GM12875 (cell line): ENCODE results near the gene EYA2.

Experiments used
- H3K4me3 ChIP-seq: one replicate; pipeline ENCODE4 v1.5.1; 2011; ENCODE audit warnings: low read depth, low read length, control low read depth
- TF ChIP-seq, protein P1 (sequence below): IDR thresholded peaks from 2 replicates; pipeline ENCODE4 v1.5.1; 2011; ENCODE audit warnings: low read depth, mild to moderate bottlenecking, control low read depth, inconsistent platforms, low read length, moderate library complexity, borderline replicate concordance; ENCODE audit not compliant: insufficient read depth

EYA2 gene

GRCh38 chr20:46978951-46979491 is 84.4 kb downstream of the EYA2 start:
- H3K4me3 ChIP-seq, result no peak overlapping the region
- TF ChIP-seq, protein P1, sequence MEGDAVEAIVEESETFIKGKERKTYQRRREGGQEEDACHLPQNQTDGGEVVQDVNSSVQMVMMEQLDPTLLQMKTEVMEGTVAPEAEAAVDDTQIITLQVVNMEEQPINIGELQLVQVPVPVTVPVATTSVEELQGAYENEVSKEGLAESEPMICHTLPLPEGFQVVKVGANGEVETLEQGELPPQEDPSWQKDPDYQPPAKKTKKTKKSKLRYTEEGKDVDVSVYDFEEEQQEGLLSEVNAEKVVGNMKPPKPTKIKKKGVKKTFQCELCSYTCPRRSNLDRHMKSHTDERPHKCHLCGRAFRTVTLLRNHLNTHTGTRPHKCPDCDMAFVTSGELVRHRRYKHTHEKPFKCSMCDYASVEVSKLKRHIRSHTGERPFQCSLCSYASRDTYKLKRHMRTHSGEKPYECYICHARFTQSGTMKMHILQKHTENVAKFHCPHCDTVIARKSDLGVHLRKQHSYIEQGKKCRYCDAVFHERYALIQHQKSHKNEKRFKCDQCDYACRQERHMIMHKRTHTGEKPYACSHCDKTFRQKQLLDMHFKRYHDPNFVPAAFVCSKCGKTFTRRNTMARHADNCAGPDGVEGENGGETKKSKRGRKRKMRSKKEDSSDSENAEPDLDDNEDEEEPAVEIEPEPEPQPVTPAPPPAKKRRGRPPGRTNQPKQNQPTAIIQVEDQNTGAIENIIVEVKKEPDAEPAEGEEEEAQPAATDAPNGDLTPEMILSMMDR, result no peak

DNA sequence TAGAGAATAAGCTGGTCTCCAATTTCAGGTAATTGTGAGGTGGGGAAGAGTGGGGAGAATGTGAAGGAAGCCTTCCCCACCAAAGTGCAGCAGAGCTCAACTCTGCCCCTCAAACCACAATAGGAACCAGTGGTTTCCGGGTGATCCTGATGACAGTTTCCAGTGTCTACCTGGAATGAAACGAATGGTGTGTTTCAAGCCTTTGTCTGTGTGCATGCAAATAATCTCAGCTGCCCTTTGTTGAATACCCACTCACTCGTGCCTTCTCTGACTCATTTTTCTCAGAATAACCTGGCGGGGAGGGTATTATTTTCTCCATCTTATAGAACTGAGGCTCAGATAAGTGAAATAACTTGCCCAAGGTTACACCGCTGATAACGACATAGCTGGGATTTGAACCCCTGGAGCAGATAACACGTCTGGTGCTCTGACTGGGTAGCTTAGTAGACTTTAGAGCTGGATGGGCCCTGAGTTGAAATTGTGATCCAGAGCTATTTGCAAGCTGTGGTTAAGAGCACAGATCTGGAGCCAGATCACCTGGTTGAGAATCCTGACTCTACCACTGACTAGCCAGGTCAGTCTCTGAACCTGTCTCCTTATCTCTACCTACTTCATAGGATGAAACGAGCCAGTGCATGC is 85.1 kb downstream of the EYA2 start:
- TF ChIP-seq, protein P1, result no peak
- no peak overlapping the region for H3K4me3 ChIP-seq

DNA sequence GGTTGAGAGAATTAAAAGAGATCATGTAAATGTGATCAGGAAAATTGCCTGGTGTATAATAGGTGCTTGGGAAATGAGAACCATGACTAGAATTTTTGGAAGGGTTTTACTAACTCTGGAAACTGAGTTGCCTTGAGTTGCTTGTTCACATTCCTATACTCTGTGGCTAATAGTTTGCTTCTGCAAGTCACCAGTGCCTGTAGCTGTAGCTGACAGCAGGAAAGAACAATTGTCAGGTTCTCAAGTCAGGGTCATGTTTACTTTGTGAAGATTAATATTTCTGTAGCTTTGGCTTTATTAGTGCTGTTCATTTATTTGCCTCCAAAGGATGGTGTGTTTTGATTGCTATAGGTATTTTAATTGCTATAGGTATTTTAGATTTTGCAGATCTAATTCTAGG is 86.5 kb downstream of the EYA2 start:
- H3K4me3 ChIP-seq, result no peak overlapping the region
- TF ChIP-seq, protein P1, result no peak

- no peak overlapping the region for H3K4me3 ChIP-seq
- TF ChIP-seq, protein P1, result no peak
Measured at GRCh38 chr20:46983466-46983865, 88.8 kb downstream of the EYA2 start.

GRCh38 chr20:46984405-46984804 is 89.8 kb downstream of the EYA2 start:
- TF ChIP-seq, protein P1, result no peak
- H3K4me3 ChIP-seq, result no peak overlapping the region

GRCh38 chr20:46985250-46985649 is 90.6 kb downstream of the EYA2 start:
- H3K4me3 ChIP-seq, result no peak overlapping the region
- TF ChIP-seq, protein P1, result no peak

DNA sequence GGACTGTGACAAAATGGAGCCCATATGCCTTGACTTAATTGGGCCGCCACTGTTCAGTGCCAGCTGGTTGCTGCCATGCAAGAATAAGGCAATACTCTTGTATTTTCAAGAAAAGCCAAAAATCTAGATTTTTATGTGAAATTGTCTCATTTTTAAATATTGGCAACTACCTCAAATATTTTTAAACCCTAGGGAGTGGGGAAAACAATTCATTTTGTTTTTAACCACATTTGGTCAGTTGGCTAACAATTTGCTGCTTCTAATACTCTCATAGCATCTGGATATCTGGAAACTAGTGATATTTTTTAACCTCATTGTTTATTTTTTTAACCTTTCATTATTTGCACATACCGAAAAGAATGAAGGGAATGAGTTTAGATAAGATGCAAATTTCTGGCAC is 91.0 kb downstream of the EYA2 start:
- TF ChIP-seq, protein P1, result no peak
- H3K4me3 ChIP-seq, result no peak overlapping the region
